GM23338 (cell line): Measurements from ENCODE around the gene ATG7. TPM values are rescaled to one million over a fixed set of nuclear protein-coding genes. Genes with fewer than 3 reads are reported as not detected.

ENCODE experiments used
- ATAC-seq: fragments of 200-7000 bp; cut with Tn5 transposase; 3 replicates; pipeline ENCODE4 v1.9.1; 2020
- DNase-seq: peaks from one replicate; pipeline ENCODE4 v3.0.0-alpha.2; 2015; ENCODE audit warnings: low spot score
- H2AFZ ChIP-seq: fragments of 200-600 bp; sonication (generic); 2 replicates; pipeline ENCODE4 v1.8.0; 2016; ENCODE audit warnings: antibody characterized with exemption, mild to moderate bottlenecking, moderate library complexity
- H3F3A ChIP-seq: fragments of 200-600 bp; sonication (generic); replicated peaks from 2 replicates; pipeline ENCODE4 v1.8.0; 2017; ENCODE audit warnings: antibody characterized with exemption, mixed run types, low read depth
- H3K27ac ChIP-seq: fragments of 200-600 bp; sonication (generic); 2 replicates; pipeline ENCODE4 v1.6.1; 2016; ENCODE audit warnings: low read depth
- H3K27me3 ChIP-seq: fragments of 200-600 bp; sonication (generic); 2 replicates; pipeline ENCODE4 v1.8.0; 2016; ENCODE audit warnings: mild to moderate bottlenecking, mixed run types, moderate library complexity; ENCODE audit not compliant: insufficient read depth
- H3K36me3 ChIP-seq: fragments of 200-600 bp; sonication (generic); 2 replicates; pipeline ENCODE4 v1.8.0; 2016; ENCODE audit warnings: mild to moderate bottlenecking; ENCODE audit not compliant: insufficient read depth
- H3K4me1 ChIP-seq: fragments of 200-600 bp; sonication (generic); 2 replicates; pipeline ENCODE4 v1.8.0; 2016; ENCODE audit warnings: mild to moderate bottlenecking, moderate library complexity; ENCODE audit not compliant: insufficient read depth
- H3K4me2 ChIP-seq: fragments of 200-600 bp; sonication (generic); 2 replicates; pipeline ENCODE4 v1.7.1; 2017; ENCODE audit warnings: mixed run types
- H3K4me3 ChIP-seq: fragments of 200-600 bp; sonication (generic); 2 replicates; pipeline ENCODE4 v1.6.1; 2016; ENCODE audit warnings: mixed run types
- H3K79me2 ChIP-seq: fragments of 200-600 bp; sonication (generic); replicated peaks from 2 replicates; pipeline ENCODE4 v1.8.0; 2017; ENCODE audit warnings: mild to moderate bottlenecking; ENCODE audit not compliant: insufficient read depth
- H3K9me2 ChIP-seq: fragments of 200-600 bp; sonication (generic); 2 replicates; pipeline ENCODE4 v1.8.0; 2017; ENCODE audit not compliant: insufficient read depth
- H4K20me1 ChIP-seq: fragments of 200-600 bp; sonication (generic); replicated peaks from 2 replicates; pipeline ENCODE4 v1.8.0; 2017; ENCODE audit warnings: mild to moderate bottlenecking; ENCODE audit not compliant: insufficient read depth
- H3K27ac Mint-ChIP-seq: 2 replicates; pipeline ENCODE4 v1.8.0; 2020; ENCODE audit warnings: inconsistent platforms, mild to moderate bottlenecking, moderate library complexity, mixed read lengths
- H3K27me3 Mint-ChIP-seq: 3 replicates; pipeline ENCODE4 v1.8.0; 2022; ENCODE audit warnings: low read depth, mild to moderate bottlenecking, moderate library complexity, mixed read lengths, inconsistent platforms; ENCODE audit not compliant: insufficient read depth, poor library complexity
- H3K36me3 Mint-ChIP-seq: 3 replicates; pipeline ENCODE4 v1.8.0; 2021; ENCODE audit warnings: low read depth, mild to moderate bottlenecking, inconsistent platforms, moderate library complexity, mixed read lengths
- H3K4me1 Mint-ChIP-seq: 3 replicates; pipeline ENCODE4 v1.8.0; 2020; ENCODE audit warnings: mild to moderate bottlenecking, inconsistent platforms, mixed read lengths
- H3K4me3 Mint-ChIP-seq: 3 replicates; pipeline ENCODE4 v1.8.0; 2021; ENCODE audit warnings: moderate library complexity, mild to moderate bottlenecking, inconsistent platforms, mixed read lengths
- H3K9me3 Mint-ChIP-seq: 3 replicates; pipeline ENCODE4 v1.8.0; 2020; ENCODE audit warnings: moderate library complexity, mild to moderate bottlenecking, inconsistent platforms, mixed read lengths
- CTCF ChIP-seq, 2 experiments: fragments of 200-600 bp in 1 of 2; sonication (generic) in 1 of 2; conservative IDR thresholded peaks; 2 replicates each; pipeline versions ENCODE4 v1.5.1 to v1.6.1; 2016 to 2017; ENCODE audit warnings: antibody characterized with exemption in 2 of 2, low read depth in 2 of 2, mild to moderate bottlenecking in 2 of 2, moderate library complexity in 1 of 2
- EZH2 ChIP-seq: fragments of 200-600 bp; sonication (generic); IDR thresholded peaks from one replicate; pipeline ENCODE4 v1.8.0; 2017; ENCODE audit warnings: antibody characterized with exemption, mild to moderate bottlenecking, low read depth; ENCODE audit not compliant: unreplicated experiment
- EZH2phosphoT487 ChIP-seq: fragments of 200-600 bp; sonication (generic); IDR thresholded peaks from one replicate; pipeline ENCODE4 v1.8.1; 2018; ENCODE audit warnings: antibody characterized with exemption; ENCODE audit not compliant: unreplicated experiment
- JUNB ChIP-seq: IDR thresholded peaks from one replicate; pipeline ENCODE4 v1.6.1; 2016; ENCODE audit warnings: antibody characterized with exemption; ENCODE audit not compliant: unreplicated experiment
- REST ChIP-seq: IDR thresholded peaks from one replicate; pipeline ENCODE4 v1.6.1; 2018; ENCODE audit warnings: antibody characterized with exemption; ENCODE audit not compliant: unreplicated experiment
- STAT1 ChIP-seq: IDR thresholded peaks from one replicate; pipeline ENCODE4 v1.6.1; 2016; ENCODE audit warnings: antibody characterized with exemption; ENCODE audit not compliant: unreplicated experiment
- ZNF331 ChIP-seq: fragments of 250-450 bp; sonication (Bioruptor Pico); IDR thresholded peaks from 2 replicates; pipeline ENCODE4 v1.5.0; 2020; ENCODE audit warnings: low read depth, mild to moderate bottlenecking, moderate library complexity
- ZNF462 ChIP-seq: fragments of 250-450 bp; sonication (Bioruptor Pico); IDR thresholded peaks from 2 replicates; pipeline ENCODE4 v1.5.0; 2020; ENCODE audit warnings: mild to moderate bottlenecking, moderate library complexity
- polyA plus RNA-seq: library from polyadenylated mRNA; unstranded; fragments of >200 nt; fragmentation: Nextera tagmentation; extraction: Ambion mirVana; gene quantifications from 2 replicates; pipeline ENCODE4 v1.2.1, GENCODE V29; 2016
- total RNA-seq: library from RNA; depleted of rRNA; stranded (reverse); fragments of >200 nt; shearing (Covaris generic); gene quantifications from 2 replicates; pipeline ENCODE4 v1.2.3, GENCODE V29; 2014

The ATG7 gene
- total and polyA plus RNA-seq, 2 experiments from 2014 or later: 16.2 to 36.7 TPM

- TF ChIP-seq REST (no peak), EZH2phosphoT487 (no peak)
These were observed 26.9 kb upstream of the ATG7 start (continued) for GRCh38 chr3:11245276-11245675.

- no peaks in the 10 kb centered on the region for H3K9me3 Mint-ChIP-seq
- no peaks in the 10 kb centered on the region for H3K79me2 ChIP-seq
- TF ChIP-seq ZNF462 (no peak), ZNF331 (CRISPR knock-in tag) (no peak), CTCF (conservative IDR thresholded peaks at IDR 0.05; ENCODE audit: low read depth in 2 of 2) (no peak), REST (no peak), EZH2 (no peak), STAT1 (no peak), JUNB (no peak)
These were observed 26.2 kb upstream of the ATG7 start for GRCh38 chr3:11245827-11246662.

More at GRCh38 chr3:11245827-11246662, 26.2 kb upstream of the ATG7 start:
- DNase-seq (no peak), ATAC-seq (peak; percentile 57)
- no peak overlapping the region for H3K4me2 ChIP-seq
- no peaks in the 10 kb centered on the region for H3K9me2 ChIP-seq
- H4K20me1 ChIP-seq: no peaks in the 10 kb centered on the region
- no peaks in the 10 kb centered on the region for H3F3A ChIP-seq
- no peaks in the 10 kb centered on the region for H3K36me3 ChIP-seq
- H3K4me1 ChIP-seq: no peaks in the 10 kb centered on the region
- no peak overlapping the region for H3K27ac ChIP-seq
- Mint-ChIP-seq H3K27me3 (no peaks in the 10 kb centered on the region), H3K4me1 (no peaks in the 10 kb centered on the region), H3K4me3 (no peak overlapping the region), H3K36me3 (no peaks in the 10 kb centered on the region), H3K27ac (no peak overlapping the region)
- no peaks in the 10 kb centered on the region for H3K27me3 ChIP-seq
- no peak overlapping the region for H3K4me3 ChIP-seq
- no peak overlapping the region for H2AFZ ChIP-seq
